Measurements from ENCODE around the gene TRERF1.
A peak's percentile ranks its signal among the peaks of the same experiment; 100 is the strongest.

Gene TRERF1

GRCh38 chr6:42302411-42302810 is 149.3 kb downstream of the TRERF1 start:
- DNase-seq (ENCODE audit: low spot score), result no peak

- DNase-seq (ENCODE audit: low spot score), result no peak
Observed at GRCh38 chr6:42301986-42302385, 149.7 kb downstream of the TRERF1 start.

GRCh38 chr6:42300701-42301100 is 151.0 kb downstream of the TRERF1 start:
- DNase-seq (ENCODE audit: low spot score), result no peak

- DNase-seq (ENCODE audit: low spot score), result no peak
Observed at GRCh38 chr6:42300185-42300584, 151.5 kb downstream of the TRERF1 start.

DNA sequence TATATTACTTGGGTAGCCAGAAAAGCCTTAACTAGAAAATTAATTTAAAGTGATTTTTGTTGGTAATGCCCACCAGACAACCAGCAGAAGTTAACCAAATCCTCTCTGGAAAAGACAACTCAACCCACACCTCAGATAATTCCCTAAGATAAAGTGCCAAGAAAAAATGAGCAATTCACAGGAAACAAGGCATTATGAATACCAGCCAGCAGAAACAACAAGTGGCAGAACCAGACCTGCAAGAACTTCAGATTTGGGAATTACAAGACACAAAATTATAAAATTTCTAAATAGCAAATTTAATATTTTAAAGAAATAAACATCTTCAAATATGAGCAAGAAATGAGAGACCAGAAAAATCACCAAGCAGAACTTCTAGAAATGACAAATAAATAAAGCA is 154.1 kb downstream of the TRERF1 start:
- no peak for DNase-seq (ENCODE audit: low spot score)

DNA sequence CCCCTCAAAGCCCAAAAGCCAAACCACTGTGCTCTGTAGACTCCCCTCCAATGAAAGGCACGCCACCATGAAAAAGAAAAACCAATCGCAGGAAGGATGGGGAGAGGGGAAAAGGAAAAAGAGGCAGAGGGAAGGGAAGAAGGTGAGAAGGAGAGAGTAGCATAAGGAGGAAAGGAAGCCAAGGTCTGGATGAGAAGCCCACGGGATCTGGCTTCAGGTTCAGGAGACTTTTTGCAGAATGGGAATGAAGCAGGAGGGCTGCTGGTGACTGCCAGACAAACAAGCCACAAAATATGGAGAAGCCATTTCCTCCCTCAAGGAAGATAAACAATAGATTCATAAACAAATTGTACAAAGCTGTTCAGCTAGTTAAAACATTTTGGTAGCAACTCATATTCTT is 155.1 kb downstream of the TRERF1 start:
- no peak for DNase-seq (ENCODE audit: low spot score)

DNA sequence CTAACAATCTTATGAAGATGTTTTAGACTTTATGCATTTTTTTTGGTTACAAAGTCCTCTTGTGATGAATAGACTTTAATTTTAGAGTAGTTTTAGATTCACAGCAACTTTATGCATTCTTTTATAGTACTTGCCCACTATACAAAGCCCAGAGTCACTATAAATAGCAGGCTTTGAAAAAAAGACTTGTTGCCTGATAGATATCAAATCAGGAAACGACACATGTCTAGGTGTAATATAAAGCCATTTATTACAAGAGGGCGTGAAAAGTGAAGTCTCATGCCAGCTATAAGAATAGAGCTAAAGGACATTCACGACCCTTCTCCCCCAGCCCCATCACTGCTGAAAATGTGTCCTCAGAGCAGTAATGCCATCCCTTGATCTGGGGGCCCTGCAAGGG is 156.0 kb downstream of the TRERF1 start:
- DNase-seq (ENCODE audit: low spot score), result no peak

- no peak for DNase-seq (ENCODE audit: low spot score)
Observed at GRCh38 chr6:42295181-42295580, 156.5 kb downstream of the TRERF1 start.

- peak; percentile 89 for DNase-seq (ENCODE audit: low spot score)
Observed at GRCh38 chr6:42294759-42295158, 157.0 kb downstream of the TRERF1 start.

- no peak for DNase-seq (ENCODE audit: low spot score)
Observed at GRCh38 chr6:42293386-42293977, 158.2 kb downstream of the TRERF1 start.

DNA sequence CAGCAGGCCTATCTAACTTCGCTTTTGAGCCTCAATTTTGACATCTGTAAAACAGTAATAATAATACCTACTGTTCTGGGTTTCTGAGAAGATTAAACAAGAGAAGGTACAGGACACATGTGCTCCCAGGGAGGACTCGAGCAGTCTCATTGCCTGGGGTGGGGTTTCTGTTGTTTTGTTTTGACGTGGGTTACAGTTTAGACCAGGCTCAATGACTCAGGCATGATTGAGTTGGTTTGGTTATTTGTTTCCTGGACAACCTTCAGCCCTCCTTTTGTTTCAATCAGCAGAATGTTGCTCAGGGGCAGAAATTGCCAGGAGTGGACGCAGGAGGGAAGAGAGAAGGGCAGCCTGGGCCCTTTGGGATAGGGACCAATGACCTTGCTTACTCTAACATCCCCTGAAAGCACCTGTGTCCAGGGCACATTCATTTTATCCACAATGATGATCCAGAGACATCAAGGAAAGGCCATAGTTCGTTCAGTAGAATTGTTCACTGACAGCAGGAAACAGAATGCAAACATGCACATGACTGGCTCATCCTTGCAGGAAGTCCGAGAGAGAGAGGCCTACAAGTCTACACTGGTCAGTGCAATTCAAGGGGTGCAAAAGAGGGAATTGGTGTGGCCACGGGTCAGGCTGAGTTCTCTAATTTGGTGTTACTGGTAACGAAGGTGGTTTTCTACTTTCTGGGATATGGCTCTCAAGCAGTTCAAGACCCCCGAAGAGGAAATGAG is 159.6 kb downstream of the TRERF1 start:
- peak; percentile 72 for DNase-seq (ENCODE audit: low spot score)

DNA sequence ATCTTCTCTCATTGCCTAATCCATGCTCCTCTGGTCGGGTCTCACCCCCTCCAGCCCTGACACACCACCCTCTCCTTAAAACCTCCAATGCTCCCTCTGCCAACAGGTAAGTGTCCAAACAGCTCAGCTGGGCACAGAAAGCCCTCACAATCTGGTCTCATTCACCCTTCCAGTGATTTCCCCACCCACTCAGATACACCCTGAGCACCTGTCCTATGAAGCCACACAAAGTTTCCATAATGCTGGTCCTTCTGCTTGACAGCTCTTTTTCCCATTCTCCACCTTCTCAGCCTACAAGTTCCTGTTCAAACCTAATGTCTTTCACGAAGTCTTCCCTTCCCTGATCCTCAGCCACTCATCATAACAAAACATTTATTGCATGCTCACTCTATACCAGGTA is 164.0 kb downstream of the TRERF1 start:
- no peak for DNase-seq (ENCODE audit: low spot score)

DNA sequence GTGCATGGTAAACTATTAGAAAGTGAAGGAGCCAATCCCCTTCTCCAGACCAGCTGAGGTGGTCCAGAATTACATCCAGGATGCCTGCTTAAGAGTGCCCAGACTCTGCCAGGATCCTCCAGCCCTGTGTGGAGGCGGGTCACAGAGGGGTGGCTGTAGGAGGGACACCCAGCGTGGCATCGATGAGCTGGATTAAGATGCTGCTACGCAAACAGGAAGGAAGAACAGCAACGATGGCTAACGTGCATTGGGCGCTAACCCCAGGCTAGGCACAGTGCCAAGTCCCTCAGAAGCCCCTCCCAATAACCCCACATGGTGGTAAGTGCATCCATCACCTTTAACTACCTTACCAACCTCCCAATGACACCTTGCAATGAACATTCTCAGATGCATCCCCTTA is 170.2 kb downstream of the TRERF1 start:
- no peak for DNase-seq (ENCODE audit: low spot score)

- no peak for DNase-seq (ENCODE audit: low spot score)
Observed at GRCh38 chr6:42280966-42281533, 170.7 kb downstream of the TRERF1 start.

DNA sequence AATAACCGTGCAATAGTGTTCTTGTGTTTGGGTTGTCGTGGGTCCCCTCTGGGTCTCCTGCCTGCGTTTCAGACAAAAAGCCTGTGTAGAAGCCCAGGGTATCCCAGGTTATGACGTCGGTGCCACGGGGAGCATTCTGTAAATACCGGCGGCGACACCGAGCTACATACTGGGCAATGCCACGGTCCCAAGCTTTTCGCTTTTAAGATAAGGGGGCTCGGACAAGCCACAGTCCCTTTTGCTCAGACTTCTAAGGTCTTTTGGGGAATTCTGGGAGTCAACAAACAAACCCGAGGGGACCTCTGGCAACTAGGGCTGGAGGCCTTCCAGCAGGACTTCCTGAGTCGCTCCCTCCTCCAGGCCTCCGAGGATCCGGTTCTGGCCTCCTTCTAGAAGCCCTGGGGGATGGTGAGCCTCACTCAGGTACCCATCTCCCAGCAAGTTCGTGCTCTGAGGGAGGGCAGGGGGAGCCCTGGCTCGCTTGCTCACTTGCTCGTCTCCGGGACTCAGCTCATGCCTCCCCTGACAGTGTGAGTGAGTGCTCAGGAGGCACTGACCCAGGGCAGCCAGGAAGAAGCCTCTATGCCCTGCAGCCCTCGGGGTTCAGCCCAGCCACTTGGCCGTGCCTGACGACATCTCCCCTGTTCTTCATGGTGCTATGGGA is 171.6 kb downstream of the TRERF1 start:
- DNase-seq (ENCODE audit: low spot score), result no peak

GRCh38 chr6:42279144-42279781 is 172.5 kb downstream of the TRERF1 start:
- DNase-seq (ENCODE audit: low spot score), result peak; percentile 82

DNA sequence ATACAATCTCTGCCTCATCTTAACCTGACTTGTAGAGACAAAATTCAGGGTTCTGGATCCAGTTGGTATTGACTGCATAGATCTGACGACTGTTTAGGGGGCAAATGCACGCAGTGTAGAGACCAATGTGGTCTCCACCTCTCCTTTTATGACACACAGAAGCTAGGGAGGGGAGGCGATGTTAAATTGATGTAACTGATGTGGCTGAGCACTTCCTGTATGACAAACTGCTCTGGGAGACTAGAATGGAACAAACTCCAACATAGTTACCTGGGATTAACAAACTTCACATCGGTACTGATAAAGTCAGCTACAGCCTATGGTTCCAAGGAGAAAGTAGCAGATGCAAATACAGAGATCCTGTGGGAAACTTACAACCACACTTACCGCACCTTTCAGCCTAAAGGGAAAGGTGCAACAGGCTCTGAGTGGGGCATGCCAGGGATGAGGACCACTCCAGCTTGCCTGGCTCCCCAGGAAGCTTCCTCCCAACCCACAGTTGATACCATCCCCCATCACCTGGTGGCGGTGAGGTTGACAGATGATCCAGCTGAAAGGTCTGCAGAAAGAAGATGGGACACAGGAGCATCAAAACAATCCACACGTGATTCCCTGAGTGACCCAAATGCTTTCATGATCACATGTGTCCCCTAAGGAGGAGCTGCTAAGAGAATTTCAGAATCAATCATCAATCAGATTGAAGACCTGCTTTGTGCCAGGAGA is 173.4 kb downstream of the TRERF1 start:
- no peak for DNase-seq (ENCODE audit: low spot score)

GRCh38 chr6:42276034-42276890 is 175.5 kb downstream of the TRERF1 start:
- DNase-seq (ENCODE audit: low spot score), result no peak

- DNase-seq (ENCODE audit: low spot score), result no peak
Observed at GRCh38 chr6:42275376-42276033, 176.2 kb downstream of the TRERF1 start.

DNA sequence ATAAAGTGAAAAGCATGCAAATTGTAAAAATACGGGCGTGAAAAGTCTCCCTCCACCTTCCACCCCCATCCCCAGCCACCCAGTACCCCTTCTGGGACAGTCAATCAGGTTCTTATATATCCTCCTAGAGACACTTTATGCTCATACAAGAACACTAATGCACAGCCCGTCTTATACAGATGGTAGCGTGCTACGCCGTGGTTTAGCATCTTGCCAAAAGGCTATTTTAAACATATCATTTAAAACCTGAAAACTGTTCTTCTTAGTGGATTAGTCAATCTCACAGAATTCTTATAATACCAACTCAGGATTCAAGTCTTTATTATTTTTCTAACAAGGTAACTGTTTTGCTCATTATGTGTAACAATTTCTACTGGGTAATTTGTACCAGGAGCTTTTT is 176.8 kb downstream of the TRERF1 start:
- no peak for DNase-seq (ENCODE audit: low spot score)
